ENCODE measurements around the gene CRABP2. TPM values are rescaled to one million over a fixed set of nuclear protein-coding genes. Genes with fewer than 3 reads are reported as not detected.
A peak's percentile ranks its signal among the peaks of the same experiment; 100 is the strongest.

Gene CRABP2
- total and polyA plus RNA-seq, 2 of the 4 experiments (the other 2 are of a cell fraction), result 6.3 to 15.7 TPM

DNA sequence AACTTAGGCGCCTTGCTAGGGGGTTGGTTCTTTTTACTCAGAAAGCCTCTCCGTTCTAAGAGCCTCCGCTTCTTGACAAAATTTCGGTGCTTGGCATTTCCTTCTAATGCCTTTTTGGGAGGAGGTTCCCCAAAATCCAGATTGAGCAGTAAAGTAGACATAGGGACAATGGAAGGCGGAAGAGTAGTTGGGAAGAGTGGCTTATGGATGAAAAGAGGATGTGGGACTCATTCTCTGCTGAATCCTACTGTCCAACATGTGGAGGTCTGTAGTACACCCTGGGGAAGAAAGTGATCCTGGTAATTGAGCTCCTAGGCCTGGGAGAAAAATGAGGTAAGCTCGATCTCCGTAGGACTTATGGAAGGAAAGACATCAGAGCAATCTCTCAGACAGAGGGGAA is 22.1 kb upstream of the CRABP2 start:
- dilution Hi-C loops (cut with HindIII; ENCODE audit: low sequenced_read_pairs, unreplicated experiment) (no loop called here), intact Hi-C loops (cut with micrococcal nuclease) (loop anchor here (2.0 to 10.0 kb wide), 3 partner anchors 39 to 223 kb away; partner anchors contain the start of genes LRRC71, MEF2D and PRCC), in situ Hi-C loops (cut with MboI; ENCODE audit: low sequenced_read_pairs) (no loop called here)
- Histone ChIP-seq H3K4me2 (ENCODE audit: low read depth, low read length) (peak overlapping the region; percentile 98), H2BK5ac (ENCODE audit: low read depth, low read length, poor library complexity, severe bottlenecking) (no peak overlapping the region), H3K56ac (ENCODE audit: extremely low read depth, insufficient read depth, low read length) (peak overlapping the region; percentile 92; the same call in 1 of the 2 replicates), H2AK5ac (ENCODE audit: low read depth, low read length) (no peak overlapping the region; the same call in 1 of the 2 replicates), H3K4me1 (ENCODE audit: control insufficient read depth, insufficient read depth, low read length) (peaks cover 8% of the 10 kb centered on the region), H4K91ac (ENCODE audit: insufficient read depth, low read depth, low read length) (peak overlapping the region; percentile 95), H2BK20ac (ENCODE audit: low read depth, low read length) (no peak overlapping the region), H3K27me3 (ENCODE audit: control insufficient read depth, insufficient read depth, low read length) (no peaks in the 10 kb centered on the region), H2AFZ (replicated peaks; ENCODE audit: low read length, poor library complexity) (no peak overlapping the region), H4K8ac (ENCODE audit: low read depth in 2 of 2, low read length in 2 of 2) (peak overlapping the region; percentile 98 to 99; a peak in 2 of 4 replicates), H4K5ac (ENCODE audit: low read depth, low read length) (no peak overlapping the region), H3K9me3 (ENCODE audit: control insufficient read depth, insufficient read depth, low read length) (no peaks in the 10 kb centered on the region), H3K79me1 (ENCODE audit: low read depth in 1 of 2, low read length in 2 of 2) (peaks cover 28 to 70% of the 10 kb centered on the region in 2 experiments), H2BK15ac (ENCODE audit: low read depth, low read length) (no peak overlapping the region), H3K9ac (ENCODE audit: low read depth, low read length) (peak overlapping the region; percentile 92), H3K14ac (replicated peaks; ENCODE audit: low read depth, low read length) (peak overlapping the region; percentile 99; the same call in 1 of the 2 replicates), H3K9me1 (ENCODE audit: insufficient read depth, low read length) (peaks cover 8% of the 10 kb centered on the region; the same call in 1 of the 2 replicates), H2AK9ac (replicated peaks; ENCODE audit: low read depth, low read length, poor library complexity) (peak overlapping the region; percentile 98), H3K23ac (ENCODE audit: low read depth, low read length) (peak overlapping the region; percentile 99; the same call in 1 of the 2 replicates), H4K20me1 (ENCODE audit: insufficient read depth, low read length) (peaks cover 37% of the 10 kb centered on the region), H3K18ac (ENCODE audit: low read depth, low read length) (no peak overlapping the region), H3K4me3 (ENCODE audit: insufficient read depth, low read depth, low read length) (peak overlapping the region; percentile 60), H3K36me3 (ENCODE audit: control insufficient read depth, insufficient read depth, low read length) (peaks cover 26% of the 10 kb centered on the region), H3K4ac (ENCODE audit: low read depth, low read length) (peak overlapping the region; percentile 99), H2BK120ac (ENCODE audit: low read depth, low read length) (no peak overlapping the region), H3K27ac (ENCODE audit: insufficient read depth, low read length) (no peak overlapping the region; the same call in 1 of the 2 replicates)
- CTCF ChIA-PET, result interaction anchor here (0.6 to 6.3 kb wide), 4 partner anchors 13 to 133 kb away, joined by 4 to 104 read pairs (median 23); partner anchors contain the start of gene NTRK1
- POLR2A ChIA-PET (ENCODE audit: unreplicated experiment), result no interaction called here
- WGBS, 2 experiments (ENCODE audit: extremely low coverage in 2 of 2, insufficient read length in 1 of 2), result 88% methylated on average over 2 of the region's 7 CpGs; no CpG with 5 or more reads in 1 of the 2 experiments
- no TSS peak for BruUV-seq (replicated peaks)
- TF ChIP-seq CTCF (conservative IDR thresholded peaks at IDR 0.05; ENCODE audit: low read depth, low read length) (no peak), CHD1 (IDR thresholded peaks at IDR 0.05; ENCODE audit: low read depth, low read length) (no peak), MAFK (IDR thresholded peaks at IDR 0.05; ENCODE audit: low read depth, low read length) (no peak), FOS (IDR thresholded peaks at IDR 0.05; ENCODE audit: low read depth, low read length) (no peak), MAZ (IDR thresholded peaks at IDR 0.05; ENCODE audit: borderline replicate concordance, low read depth, low read length) (no peak), RAD21 (IDR thresholded peaks at IDR 0.05; ENCODE audit: low read length) (no peak), BHLHE40 (IDR thresholded peaks at IDR 0.05; ENCODE audit: low read depth, low read length) (no peak), RCOR1 (IDR thresholded peaks at IDR 0.05; ENCODE audit: insufficient replicate concordance, low read length) (no peak), POLR2A (IDR thresholded peaks at IDR 0.05; ENCODE audit: low read depth, low read length) (no peak), RFX5 (IDR thresholded peaks at IDR 0.05; ENCODE audit: low read depth, low read length) (no peak), SMC3 (IDR thresholded peaks at IDR 0.05; ENCODE audit: low read depth, low read length) (no peak), MXI1 (IDR thresholded peaks at IDR 0.05; ENCODE audit: borderline replicate concordance, low read depth, low read length) (no peak), NFE2L2 (IDR thresholded peaks at IDR 0.05; ENCODE audit: low read depth, low read length) (no peak)
- TF ChIP-seq, protein P1, sequence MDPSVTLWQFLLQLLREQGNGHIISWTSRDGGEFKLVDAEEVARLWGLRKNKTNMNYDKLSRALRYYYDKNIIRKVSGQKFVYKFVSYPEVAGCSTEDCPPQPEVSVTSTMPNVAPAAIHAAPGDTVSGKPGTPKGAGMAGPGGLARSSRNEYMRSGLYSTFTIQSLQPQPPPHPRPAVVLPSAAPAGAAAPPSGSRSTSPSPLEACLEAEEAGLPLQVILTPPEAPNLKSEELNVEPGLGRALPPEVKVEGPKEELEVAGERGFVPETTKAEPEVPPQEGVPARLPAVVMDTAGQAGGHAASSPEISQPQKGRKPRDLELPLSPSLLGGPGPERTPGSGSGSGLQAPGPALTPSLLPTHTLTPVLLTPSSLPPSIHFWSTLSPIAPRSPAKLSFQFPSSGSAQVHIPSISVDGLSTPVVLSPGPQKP (IDR thresholded peaks at IDR 0.05; ENCODE audit: borderline replicate concordance, low read depth, low read length), result no peak
- TF ChIP-seq, protein P2, sequence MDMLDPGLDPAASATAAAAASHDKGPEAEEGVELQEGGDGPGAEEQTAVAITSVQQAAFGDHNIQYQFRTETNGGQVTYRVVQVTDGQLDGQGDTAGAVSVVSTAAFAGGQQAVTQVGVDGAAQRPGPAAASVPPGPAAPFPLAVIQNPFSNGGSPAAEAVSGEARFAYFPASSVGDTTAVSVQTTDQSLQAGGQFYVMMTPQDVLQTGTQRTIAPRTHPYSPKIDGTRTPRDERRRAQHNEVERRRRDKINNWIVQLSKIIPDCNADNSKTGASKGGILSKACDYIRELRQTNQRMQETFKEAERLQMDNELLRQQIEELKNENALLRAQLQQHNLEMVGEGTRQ (IDR thresholded peaks at IDR 0.05; ENCODE audit: low read depth, low read length), result no peak
- DNase-seq (no peak), ATAC-seq (ENCODE audit: low read depth) (no peak)
